CD4-positive, alpha-beta T cell treated with Interleukin-4 for 4 hours (primary cell): ENCODE measurements around the gene IL1RL1.
A peak's percentile ranks its signal among the peaks of the same experiment; 100 is the strongest.

Source experiments
- DNase-seq: peaks from one replicate; pipeline ENCODE4 v3.0.0-alpha.2; 2020

IL1RL1 gene

DNA sequence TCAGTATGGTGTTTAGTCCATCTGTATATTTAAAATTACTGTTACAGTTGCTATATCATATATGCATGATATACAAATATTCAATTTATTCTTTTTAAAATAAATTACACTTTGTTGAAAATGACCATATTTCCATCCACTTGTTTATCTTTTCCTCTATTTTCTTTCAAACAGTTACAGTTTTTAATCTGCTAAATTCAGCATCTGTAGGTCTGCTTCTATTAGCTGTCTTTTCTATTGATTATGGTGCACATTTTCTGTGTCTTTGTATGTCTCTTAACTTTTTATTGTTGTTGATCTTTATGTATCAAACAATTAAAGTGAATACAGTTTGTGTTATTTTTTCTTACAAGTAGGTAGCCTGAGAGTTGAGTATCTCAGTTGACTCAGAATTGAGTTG lies 72.4 kb downstream of the IL1RL1 start:
- no peak for DNase-seq

- DNase-seq: no peak
Measured at GRCh38 chr2:102385522-102385921, 74.2 kb downstream of the IL1RL1 start.

DNA sequence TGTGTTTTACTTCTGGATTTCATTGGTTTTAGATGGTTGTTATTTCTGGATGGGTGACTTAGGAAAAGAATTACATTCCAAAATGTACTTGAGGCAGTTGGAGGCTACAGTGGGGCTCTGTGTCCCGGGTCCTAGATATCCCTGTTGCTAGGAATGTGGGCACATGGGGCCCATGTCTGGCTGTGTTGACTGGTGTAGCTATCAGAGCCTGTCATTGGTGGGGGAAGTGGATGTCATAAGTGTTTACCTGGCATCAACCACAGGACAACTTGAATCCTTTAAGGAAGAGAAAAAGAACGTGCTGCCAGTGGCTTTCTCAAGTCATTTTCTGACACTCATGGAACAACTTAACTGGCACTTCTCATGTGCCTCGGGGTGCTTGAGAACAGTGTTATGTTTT lies 74.6 kb downstream of the IL1RL1 start:
- no peak for DNase-seq

DNA sequence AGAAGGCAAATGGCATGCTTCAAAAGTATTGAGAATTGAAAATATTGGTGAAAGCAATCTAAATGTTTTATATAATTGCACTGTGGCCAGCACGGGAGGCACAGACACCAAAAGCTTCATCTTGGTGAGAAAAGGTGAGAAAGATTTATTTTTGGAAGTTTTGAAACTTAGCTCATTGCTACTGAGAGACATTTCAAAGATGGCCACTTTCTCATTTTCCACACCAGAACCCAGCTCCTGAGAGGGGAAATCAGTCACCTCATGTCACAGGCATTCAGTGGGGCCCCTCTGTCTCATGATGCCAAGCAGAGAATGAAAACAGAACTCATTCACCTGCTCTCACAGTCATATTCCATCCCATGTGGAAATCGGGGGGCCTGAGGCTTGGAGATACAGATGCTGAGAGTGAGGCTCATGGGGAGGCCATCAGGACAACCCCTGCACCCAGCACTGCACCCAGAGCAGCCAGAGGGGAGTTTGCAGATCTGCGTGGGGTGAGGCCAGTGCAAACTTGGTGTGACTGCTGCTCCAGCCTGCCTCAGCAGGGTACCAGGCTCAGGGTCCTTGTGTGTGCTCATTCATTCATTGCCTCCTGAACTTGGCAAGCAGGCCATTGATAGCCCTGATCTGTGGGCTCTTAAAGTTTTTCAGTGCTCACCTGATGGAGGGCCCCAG lies 75.6 kb downstream of the IL1RL1 start:
- no peak for DNase-seq

GRCh38 chr2:102387763-102388546 lies 76.6 kb downstream of the IL1RL1 start:
- DNase-seq: no peak

DNA sequence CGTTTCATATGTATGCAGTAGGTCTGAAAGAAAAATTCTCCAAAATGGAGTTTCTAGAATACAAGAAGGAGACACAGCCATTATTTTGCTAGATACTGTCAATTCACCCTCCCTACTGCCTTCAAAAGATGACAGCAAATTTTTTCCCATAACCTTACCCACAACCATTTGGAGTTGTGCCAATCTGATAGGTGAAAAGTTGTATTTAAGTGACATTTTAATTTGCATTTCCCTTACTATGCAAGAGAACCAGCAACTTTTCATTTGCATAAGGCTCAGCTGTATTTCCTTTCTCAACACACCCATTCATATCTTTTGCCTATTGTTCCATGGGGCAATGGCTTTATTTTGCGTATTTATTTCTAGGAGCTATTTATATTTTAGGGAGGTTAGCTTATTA lies 80.2 kb downstream of the IL1RL1 start:
- peak; percentile 71 for DNase-seq

DNA sequence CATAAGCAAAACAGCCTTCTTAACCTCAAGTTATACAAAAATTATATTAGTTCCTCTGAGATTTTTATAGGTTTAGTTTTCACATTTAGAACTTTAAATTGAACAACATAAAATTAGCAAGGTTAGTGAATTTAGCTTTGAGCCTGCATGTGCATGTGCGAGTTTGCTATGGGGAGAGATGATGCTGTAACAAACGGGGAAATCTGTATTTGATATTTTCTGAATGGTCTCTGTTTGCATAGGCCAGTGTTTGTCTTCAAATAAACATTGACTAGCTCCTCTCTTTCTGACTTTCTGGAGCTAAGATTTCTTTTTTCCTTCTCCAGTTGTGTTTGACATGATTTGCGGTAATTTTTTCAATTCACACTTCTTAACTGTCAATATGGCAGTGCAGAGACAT lies 80.7 kb downstream of the IL1RL1 start:
- no peak for DNase-seq

GRCh38 chr2:102392942-102393341 lies 81.6 kb downstream of the IL1RL1 start:
- no peak for DNase-seq

DNA sequence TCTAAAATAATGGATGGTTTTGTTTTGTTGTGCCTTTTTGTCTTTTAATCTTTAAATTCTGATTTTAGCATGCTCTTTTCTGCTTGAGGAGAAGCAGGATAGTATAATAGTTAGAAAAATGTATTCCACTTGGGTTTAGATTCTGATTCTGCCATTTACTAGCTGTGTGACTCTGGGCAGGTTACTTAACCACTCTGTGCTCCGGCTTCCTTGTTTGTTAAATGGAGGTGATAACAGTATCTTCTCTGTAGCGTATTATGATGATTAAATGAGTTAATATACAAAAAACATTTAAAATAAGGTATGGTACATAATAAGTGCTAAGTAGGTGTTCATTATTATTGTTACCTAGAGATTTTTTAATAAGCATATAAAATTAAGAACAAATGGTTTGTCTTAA lies 84.6 kb downstream of the IL1RL1 start:
- no peak for DNase-seq

GRCh38 chr2:102397209-102397608 lies 85.8 kb downstream of the IL1RL1 start:
- no peak for DNase-seq

- no peak for DNase-seq
Measured at GRCh38 chr2:102399499-102400141, 88.3 kb downstream of the IL1RL1 start.

DNA sequence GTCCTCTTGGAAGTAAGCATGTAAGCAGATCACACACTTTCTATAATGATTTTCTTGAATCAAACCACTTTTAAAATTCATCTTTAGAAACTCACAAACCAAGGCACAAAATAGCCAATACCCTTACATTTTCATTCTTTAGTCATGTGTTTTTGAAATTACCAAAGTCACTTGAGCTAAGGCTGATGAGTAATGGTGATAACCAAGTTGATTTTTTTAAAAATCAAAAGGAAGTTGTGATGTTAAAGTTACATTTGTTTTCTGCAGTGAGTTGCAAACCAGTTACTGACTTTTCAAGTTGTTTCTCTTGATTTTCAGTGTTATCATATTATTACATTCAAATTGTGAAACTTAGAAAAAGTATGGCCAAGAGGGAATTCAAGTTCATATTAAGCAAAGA lies 90.1 kb downstream of the IL1RL1 start:
- DNase-seq: peak; percentile 1
